CD4-positive, alpha-beta T cell treated with Interleukin-10 for 1 hour (primary cell): Measurements from ENCODE around the gene UFSP1.
A peak's percentile ranks its signal among the peaks of the same experiment; 100 is the strongest.

Experiments
- DNase-seq: peaks from one replicate; pipeline ENCODE4 v3.0.0-alpha.2; 2020

Gene UFSP1

GRCh38 chr7:100894860-100895700 is 5.6 kb upstream of the UFSP1 start:
- DNase-seq: peak; percentile 61

GRCh38 chr7:100893910-100894721 is 4.6 kb upstream of the UFSP1 start:
- no peak for DNase-seq

GRCh38 chr7:100893318-100893895 is 3.9 kb upstream of the UFSP1 start:
- DNase-seq: no peak

GRCh38 chr7:100892364-100893317 is 3.1 kb upstream of the UFSP1 start:
- DNase-seq: no peak

GRCh38 chr7:100891568-100892247 is 2.2 kb upstream of the UFSP1 start:
- DNase-seq: no peak

GRCh38 chr7:100890653-100891567 is 1.4 kb upstream of the UFSP1 start:
- DNase-seq: no peak

DNA sequence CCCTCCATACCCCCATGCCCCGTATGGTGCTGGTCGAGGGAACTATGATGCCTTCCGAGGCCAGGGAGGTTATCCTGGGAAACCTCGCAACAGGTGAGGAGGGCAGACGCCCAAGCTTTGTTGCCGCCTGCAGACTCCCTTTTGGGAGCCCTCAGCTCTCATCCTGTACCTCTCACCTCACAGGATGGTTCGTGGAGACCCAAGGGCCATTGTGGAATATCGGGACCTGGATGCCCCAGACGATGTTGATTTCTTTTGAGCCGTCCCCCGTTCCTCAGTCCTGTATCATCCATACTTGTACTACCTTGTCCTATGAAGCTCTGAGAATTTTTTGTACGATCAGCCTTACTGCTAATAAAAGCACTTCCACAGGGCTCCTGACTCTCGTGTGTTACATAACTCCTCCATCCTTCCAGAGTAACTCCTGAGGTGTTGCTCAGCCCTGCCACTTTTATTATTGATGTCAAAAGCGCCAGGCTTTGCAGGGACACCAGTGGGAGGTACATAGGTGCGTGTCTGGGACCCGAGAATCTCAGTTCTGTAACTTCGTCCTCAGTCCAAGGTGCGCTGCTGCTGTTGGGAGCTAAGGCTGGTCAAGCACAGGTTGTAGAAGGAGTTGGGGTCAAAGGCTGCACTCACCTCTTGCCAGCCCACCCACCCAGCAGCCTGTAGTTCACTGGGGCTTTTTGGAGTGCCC is 1.1 kb downstream of the UFSP1 start:
- DNase-seq: no peak

DNA sequence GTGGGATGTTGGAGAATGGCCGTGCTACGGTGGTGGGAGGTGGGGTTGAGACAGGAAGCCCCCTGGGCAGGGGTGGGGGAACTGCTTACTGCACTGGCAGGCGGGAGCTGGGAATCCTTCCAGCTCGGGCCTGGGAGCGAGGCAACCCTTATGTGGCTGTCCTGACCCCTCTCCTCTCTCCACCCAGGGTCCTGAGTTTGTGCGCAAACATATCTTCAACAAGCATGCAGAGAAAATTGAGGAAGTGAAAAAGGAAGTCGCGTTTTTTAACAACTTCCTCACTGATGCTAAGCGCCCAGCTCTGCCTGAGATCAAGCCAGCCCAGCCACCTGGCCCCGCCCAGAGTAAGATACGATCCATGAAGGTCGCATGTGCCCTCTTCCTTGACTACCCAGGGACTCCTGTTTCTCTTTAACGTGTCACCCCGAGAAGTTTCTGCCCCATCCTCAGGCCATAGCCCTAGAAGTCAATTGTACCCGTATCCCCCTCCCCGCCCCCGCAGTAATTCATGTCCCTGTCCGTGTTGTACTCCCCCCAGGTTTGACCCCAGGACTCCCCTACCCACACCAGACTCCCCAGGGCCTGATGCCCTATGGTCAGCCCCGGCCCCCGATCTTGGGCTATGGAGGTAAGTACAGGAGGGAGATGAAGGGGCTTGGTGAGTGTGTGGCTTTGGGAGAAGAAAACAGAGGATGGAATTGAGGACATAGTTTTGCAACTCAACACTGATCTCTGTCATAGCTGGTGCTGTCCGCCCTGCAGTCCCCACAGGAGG is 1.8 kb downstream of the UFSP1 start:
- DNase-seq: peak; percentile 74

- DNase-seq: no peak
Observed at GRCh38 chr7:100886936-100887515, 2.5 kb downstream of the UFSP1 start.

- no peak for DNase-seq
Observed at GRCh38 chr7:100886142-100886935, 3.2 kb downstream of the UFSP1 start.

- no peak for DNase-seq
Observed at GRCh38 chr7:100885440-100886141, 3.9 kb downstream of the UFSP1 start.

DNA sequence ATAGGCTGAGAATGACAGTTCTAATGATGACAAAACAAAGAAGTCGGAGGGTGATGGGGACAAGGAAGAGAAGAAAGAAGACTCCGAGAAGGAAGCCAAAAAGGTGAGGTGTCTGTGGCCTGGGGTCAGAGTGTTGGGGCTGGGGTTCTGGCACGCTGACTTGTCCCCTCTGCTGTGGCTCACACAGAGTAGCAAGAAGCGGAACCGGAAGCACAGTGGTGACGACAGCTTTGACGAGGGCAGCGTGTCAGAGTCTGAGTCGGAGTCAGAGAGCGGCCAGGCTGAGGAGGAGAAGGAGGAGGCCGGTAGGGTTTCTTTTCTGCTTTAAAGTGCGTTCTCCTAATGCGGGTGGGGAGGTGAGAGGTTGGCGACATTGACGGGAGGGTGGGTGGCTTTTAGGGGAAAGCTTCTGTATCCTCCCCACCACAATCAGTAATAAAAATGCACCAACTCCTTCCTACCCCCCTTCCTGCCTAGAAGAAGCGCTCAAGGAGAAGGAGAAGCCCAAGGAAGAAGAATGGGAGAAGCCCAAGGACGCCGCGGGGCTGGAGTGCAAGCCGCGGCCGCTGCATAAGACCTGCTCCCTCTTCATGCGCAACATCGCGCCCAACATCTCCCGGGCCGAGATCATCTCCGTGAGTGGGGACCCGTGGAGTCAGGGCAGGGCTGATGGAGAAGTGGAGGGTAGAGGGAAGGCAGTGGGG is 4.6 kb downstream of the UFSP1 start:
- peak; percentile 77 for DNase-seq

GRCh38 chr7:100882785-100883526 is 6.6 kb downstream of the UFSP1 start:
- DNase-seq: no peak

GRCh38 chr7:100882201-100882600 is 7.3 kb downstream of the UFSP1 start:
- no peak for DNase-seq

GRCh38 chr7:100881136-100881535 is 8.4 kb downstream of the UFSP1 start:
- DNase-seq: no peak

DNA sequence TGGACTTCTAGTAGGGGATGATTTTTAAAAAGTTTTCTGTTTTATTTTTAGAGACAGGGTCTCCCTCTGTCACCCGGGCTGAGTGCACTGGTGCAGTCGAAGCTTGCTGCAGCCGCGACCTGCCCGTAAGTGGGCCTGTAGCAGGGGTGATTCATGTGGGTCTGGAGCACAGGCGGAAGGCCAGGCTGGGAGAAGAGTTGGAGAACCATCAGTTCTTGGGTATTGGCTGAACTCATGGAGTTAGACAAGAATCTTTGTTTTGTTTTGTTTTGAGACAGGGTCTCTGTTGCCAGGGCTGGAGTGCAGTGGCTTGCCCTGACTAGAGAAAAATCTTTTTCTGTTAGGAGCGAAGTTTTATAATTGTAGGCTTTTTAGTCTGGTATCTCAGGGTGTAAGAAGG is 8.9 kb downstream of the UFSP1 start:
- no peak for DNase-seq
